ENCODE measurements around the gene ANGPTL7.

DNA sequence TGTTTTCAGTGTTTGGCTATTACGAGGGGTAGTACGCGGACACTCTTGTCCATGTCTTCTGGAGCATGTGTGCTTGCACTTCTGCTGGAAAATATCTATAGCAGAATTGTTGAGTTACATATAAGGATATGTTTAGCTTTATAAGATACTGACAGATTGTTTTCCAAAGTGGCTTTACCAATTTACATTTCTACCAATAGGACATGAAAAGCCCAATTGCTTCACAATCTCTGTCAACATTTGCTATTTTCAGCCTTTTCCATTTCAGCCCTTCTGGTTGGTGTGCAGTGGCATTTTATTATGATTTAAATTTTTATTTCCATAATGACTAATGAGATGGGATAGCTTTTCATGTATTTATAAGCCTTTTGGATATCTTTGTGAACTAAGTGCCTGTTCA, 6.3 kb upstream of the ANGPTL7 start:
- TF ChIP-seq, protein P1, sequence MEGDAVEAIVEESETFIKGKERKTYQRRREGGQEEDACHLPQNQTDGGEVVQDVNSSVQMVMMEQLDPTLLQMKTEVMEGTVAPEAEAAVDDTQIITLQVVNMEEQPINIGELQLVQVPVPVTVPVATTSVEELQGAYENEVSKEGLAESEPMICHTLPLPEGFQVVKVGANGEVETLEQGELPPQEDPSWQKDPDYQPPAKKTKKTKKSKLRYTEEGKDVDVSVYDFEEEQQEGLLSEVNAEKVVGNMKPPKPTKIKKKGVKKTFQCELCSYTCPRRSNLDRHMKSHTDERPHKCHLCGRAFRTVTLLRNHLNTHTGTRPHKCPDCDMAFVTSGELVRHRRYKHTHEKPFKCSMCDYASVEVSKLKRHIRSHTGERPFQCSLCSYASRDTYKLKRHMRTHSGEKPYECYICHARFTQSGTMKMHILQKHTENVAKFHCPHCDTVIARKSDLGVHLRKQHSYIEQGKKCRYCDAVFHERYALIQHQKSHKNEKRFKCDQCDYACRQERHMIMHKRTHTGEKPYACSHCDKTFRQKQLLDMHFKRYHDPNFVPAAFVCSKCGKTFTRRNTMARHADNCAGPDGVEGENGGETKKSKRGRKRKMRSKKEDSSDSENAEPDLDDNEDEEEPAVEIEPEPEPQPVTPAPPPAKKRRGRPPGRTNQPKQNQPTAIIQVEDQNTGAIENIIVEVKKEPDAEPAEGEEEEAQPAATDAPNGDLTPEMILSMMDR (IDR thresholded peaks at IDR 0.05; ENCODE audit: insufficient read depth, low read length) = no peak
- TF ChIP-seq, protein P2, sequence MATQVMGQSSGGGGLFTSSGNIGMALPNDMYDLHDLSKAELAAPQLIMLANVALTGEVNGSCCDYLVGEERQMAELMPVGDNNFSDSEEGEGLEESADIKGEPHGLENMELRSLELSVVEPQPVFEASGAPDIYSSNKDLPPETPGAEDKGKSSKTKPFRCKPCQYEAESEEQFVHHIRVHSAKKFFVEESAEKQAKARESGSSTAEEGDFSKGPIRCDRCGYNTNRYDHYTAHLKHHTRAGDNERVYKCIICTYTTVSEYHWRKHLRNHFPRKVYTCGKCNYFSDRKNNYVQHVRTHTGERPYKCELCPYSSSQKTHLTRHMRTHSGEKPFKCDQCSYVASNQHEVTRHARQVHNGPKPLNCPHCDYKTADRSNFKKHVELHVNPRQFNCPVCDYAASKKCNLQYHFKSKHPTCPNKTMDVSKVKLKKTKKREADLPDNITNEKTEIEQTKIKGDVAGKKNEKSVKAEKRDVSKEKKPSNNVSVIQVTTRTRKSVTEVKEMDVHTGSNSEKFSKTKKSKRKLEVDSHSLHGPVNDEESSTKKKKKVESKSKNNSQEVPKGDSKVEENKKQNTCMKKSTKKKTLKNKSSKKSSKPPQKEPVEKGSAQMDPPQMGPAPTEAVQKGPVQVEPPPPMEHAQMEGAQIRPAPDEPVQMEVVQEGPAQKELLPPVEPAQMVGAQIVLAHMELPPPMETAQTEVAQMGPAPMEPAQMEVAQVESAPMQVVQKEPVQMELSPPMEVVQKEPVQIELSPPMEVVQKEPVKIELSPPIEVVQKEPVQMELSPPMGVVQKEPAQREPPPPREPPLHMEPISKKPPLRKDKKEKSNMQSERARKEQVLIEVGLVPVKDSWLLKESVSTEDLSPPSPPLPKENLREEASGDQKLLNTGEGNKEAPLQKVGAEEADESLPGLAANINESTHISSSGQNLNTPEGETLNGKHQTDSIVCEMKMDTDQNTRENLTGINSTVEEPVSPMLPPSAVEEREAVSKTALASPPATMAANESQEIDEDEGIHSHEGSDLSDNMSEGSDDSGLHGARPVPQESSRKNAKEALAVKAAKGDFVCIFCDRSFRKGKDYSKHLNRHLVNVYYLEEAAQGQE (IDR thresholded peaks at IDR 0.05; ENCODE audit: insufficient replicate concordance, low read depth) = no peak
- no peak for TF ChIP-seq POLR2AphosphoS5 (IDR thresholded peaks at IDR 0.05; ENCODE audit: low read depth)

All from HL-60 (cell line).